HL-60 (cell line): ENCODE measurements around the gene DNM3.

Experiments
- DNase-seq, 2 experiments: peaks; one replicate each; pipeline ENCODE4 v3.0.0-alpha.2; 2010 to 2020; ENCODE audit warnings: low read depth in 1 of 2, low spot score in 1 of 2
- H3K27ac ChIP-seq: fragments of 250-450 bp; sonication (Bioruptor Pico); replicated peaks from 2 replicates; pipeline ENCODE4 v1.5.1; 2020; ENCODE audit warnings: mild to moderate bottlenecking, moderate library complexity
- H3K27me3 ChIP-seq: fragments of 250-450 bp; sonication (Bioruptor Pico); 2 replicates; pipeline ENCODE4 v1.5.1; 2021; ENCODE audit warnings: mild to moderate bottlenecking, moderate library complexity; ENCODE audit not compliant: insufficient read depth, poor library complexity, severe bottlenecking
- H3K4me3 ChIP-seq: replicated peaks from 2 replicates; pipeline ENCODE4 v1.5.1; 2011; ENCODE audit warnings: mild to moderate bottlenecking, control low read depth, low read length; ENCODE audit not compliant: insufficient read depth
- GABPA ChIP-seq: IDR thresholded peaks from 2 replicates; pipeline ENCODE4 v1.6.1; 2012; ENCODE audit warnings: low read depth
- POLR2AphosphoS5 ChIP-seq: IDR thresholded peaks from 2 replicates; pipeline ENCODE4 v1.6.1; 2012; ENCODE audit warnings: low read depth
- REST ChIP-seq: IDR thresholded peaks from 2 replicates; pipeline ENCODE4 v1.6.1; 2012; ENCODE audit warnings: low read depth; ENCODE audit not compliant: insufficient replicate concordance
- SPI1 ChIP-seq: IDR thresholded peaks from 2 replicates; pipeline ENCODE4 v1.6.1; 2012; ENCODE audit warnings: low read depth, mild to moderate bottlenecking, borderline replicate concordance
- TF ChIP-seq, protein P1 (sequence below): IDR thresholded peaks from one replicate; pipeline ENCODE4 v1.5.1; 2011; ENCODE audit warnings: low read length, control low read depth, inconsistent platforms; ENCODE audit not compliant: insufficient read depth

The DNM3 gene

GRCh38 chr1:171833091-171833825 is 8.0 kb upstream of the DNM3 start:
- no peak for DNase-seq
- Histone ChIP-seq H3K4me3 (no peak overlapping the region), H3K27ac (no peak overlapping the region), H3K27me3 (no peaks in the 10 kb centered on the region)
- TF ChIP-seq SPI1 (no peak), POLR2AphosphoS5 (no peak), GABPA (no peak), REST (no peak)
- TF ChIP-seq, protein P1, sequence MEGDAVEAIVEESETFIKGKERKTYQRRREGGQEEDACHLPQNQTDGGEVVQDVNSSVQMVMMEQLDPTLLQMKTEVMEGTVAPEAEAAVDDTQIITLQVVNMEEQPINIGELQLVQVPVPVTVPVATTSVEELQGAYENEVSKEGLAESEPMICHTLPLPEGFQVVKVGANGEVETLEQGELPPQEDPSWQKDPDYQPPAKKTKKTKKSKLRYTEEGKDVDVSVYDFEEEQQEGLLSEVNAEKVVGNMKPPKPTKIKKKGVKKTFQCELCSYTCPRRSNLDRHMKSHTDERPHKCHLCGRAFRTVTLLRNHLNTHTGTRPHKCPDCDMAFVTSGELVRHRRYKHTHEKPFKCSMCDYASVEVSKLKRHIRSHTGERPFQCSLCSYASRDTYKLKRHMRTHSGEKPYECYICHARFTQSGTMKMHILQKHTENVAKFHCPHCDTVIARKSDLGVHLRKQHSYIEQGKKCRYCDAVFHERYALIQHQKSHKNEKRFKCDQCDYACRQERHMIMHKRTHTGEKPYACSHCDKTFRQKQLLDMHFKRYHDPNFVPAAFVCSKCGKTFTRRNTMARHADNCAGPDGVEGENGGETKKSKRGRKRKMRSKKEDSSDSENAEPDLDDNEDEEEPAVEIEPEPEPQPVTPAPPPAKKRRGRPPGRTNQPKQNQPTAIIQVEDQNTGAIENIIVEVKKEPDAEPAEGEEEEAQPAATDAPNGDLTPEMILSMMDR, result no peak

DNA sequence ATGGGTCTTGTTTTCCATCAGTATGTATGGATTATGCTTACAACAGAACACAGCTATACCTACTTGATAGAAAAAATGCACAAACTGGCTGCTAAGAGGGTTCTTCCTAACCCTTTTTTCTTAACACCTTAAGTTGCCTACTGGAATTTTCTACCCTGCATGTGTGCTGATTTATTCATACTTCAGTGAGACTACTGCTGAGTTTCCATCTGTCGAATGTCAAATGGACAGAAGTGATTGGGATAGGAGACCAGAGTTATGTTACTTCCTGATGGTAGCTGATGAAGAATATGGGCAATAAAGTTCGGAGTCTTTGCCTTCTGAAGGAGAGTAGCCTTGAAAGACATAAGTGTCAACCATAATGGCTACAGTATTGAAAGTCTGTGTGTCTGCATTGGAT is 6.5 kb upstream of the DNM3 start:
- no peak for DNase-seq
- H3K4me3 ChIP-seq, result no peak overlapping the region
- H3K27ac ChIP-seq, result no peak overlapping the region
- no peak for TF ChIP-seq POLR2AphosphoS5
- no peak for TF ChIP-seq SPI1
- TF ChIP-seq REST, result no peak
- TF ChIP-seq, protein P1, result no peak
- no peak for TF ChIP-seq GABPA
- H3K27me3 ChIP-seq, result no peaks in the 10 kb centered on the region

- Histone ChIP-seq H3K27me3 (peaks cover 2% of the 10 kb centered on the region), H3K4me3 (no peak overlapping the region), H3K27ac (no peak overlapping the region)
- TF ChIP-seq SPI1, result no peak
- TF ChIP-seq, protein P1, result no peak
- no peak for TF ChIP-seq GABPA
- no peak for TF ChIP-seq POLR2AphosphoS5
- TF ChIP-seq REST, result no peak
- DNase-seq, result no peak
These were observed 5.4 kb upstream of the DNM3 start for GRCh38 chr1:171835891-171836290.
